Hepatocyte (in vitro differentiated cells): ENCODE results near the gene CNOT9. TPM values are rescaled to one million over a fixed set of nuclear protein-coding genes. Genes with fewer than 3 reads are reported as not detected.

Source experiments
- DNase-seq: peaks from one replicate; pipeline ENCODE4 v3.0.0-alpha.2; 2016; ENCODE audit warnings: low spot score
- H2AFZ ChIP-seq: fragments of 200-600 bp; sonication (generic); 2 replicates; pipeline ENCODE4 v1.6.0; 2016; ENCODE audit warnings: antibody characterized with exemption, mild to moderate bottlenecking
- H3K27ac ChIP-seq: fragments of 200-600 bp; sonication (generic); 2 replicates; pipeline ENCODE4 v1.5.1; 2016; ENCODE audit warnings: mild to moderate bottlenecking
- H3K27me3 ChIP-seq: fragments of 200-600 bp; sonication (generic); 2 replicates; pipeline ENCODE4 v1.6.1; 2016
- H3K36me3 ChIP-seq: fragments of 200-600 bp; sonication (generic); replicated peaks from 2 replicates; pipeline ENCODE4 v1.5.1; 2016; ENCODE audit warnings: low read depth; ENCODE audit not compliant: insufficient read depth
- H3K4me1 ChIP-seq: fragments of 200-600 bp; sonication (generic); 2 replicates; pipeline ENCODE4 v1.5.1; 2016; ENCODE audit warnings: mild to moderate bottlenecking, moderate library complexity; ENCODE audit not compliant: insufficient read depth
- H3K4me2 ChIP-seq: fragments of 200-600 bp; sonication (generic); 2 replicates; pipeline ENCODE4 v1.6.0; 2016
- H3K4me3 ChIP-seq: fragments of 200-600 bp; sonication (generic); 2 replicates; pipeline ENCODE4 v1.5.1; 2016; ENCODE audit warnings: mild to moderate bottlenecking
- H3K79me2 ChIP-seq: fragments of 200-600 bp; sonication (generic); 2 replicates; pipeline ENCODE4 v1.6.0; 2017; ENCODE audit warnings: mild to moderate bottlenecking
- H3K9me2 ChIP-seq: fragments of 200-600 bp; sonication (generic); replicated peaks from 2 replicates; pipeline ENCODE4 v1.6.0; 2017; ENCODE audit warnings: mild to moderate bottlenecking; ENCODE audit not compliant: insufficient read depth
- H3K9me3 ChIP-seq: fragments of 200-600 bp; sonication (generic); 2 replicates; pipeline ENCODE4 v1.5.1; 2016; ENCODE audit warnings: low read depth, mild to moderate bottlenecking
- H4K20me1 ChIP-seq: fragments of 200-600 bp; sonication (generic); 2 replicates; pipeline ENCODE4 v1.6.0; 2016; ENCODE audit warnings: mild to moderate bottlenecking; ENCODE audit not compliant: insufficient read depth, poor library complexity, severe bottlenecking
- CTCF ChIP-seq: fragments of 200-600 bp; sonication (generic); IDR thresholded peaks from 2 replicates; pipeline ENCODE4 v1.5.1; 2016; ENCODE audit warnings: antibody characterized with exemption, mild to moderate bottlenecking; ENCODE audit not compliant: poor library complexity
- EZH2 ChIP-seq: fragments of 200-600 bp; sonication (generic); IDR thresholded peaks from 2 replicates; pipeline ENCODE4 v1.6.1; 2016; ENCODE audit warnings: antibody characterized with exemption, mild to moderate bottlenecking, borderline replicate concordance
- EZH2phosphoT487 ChIP-seq: fragments of 200-600 bp; sonication (generic); IDR thresholded peaks from one replicate; pipeline ENCODE4 v1.6.1; 2018; ENCODE audit warnings: antibody characterized with exemption, mild to moderate bottlenecking, low read depth, moderate library complexity; ENCODE audit not compliant: unreplicated experiment, severe bottlenecking
- WGBS: methylation state at CpG from one replicate; pipeline ENCODE4 v1.1.6; 2016; ENCODE audit warnings: low lambda C conversion rate; ENCODE audit errors: missing lambda C conversion rate; 5-methylcytosine and 5-hydroxymethylcytosine counted together
- polyA plus RNA-seq: library from polyadenylated mRNA; unstranded; fragments of >200 nt; fragmentation: Nextera tagmentation; extraction: Ambion mirVana; gene quantifications from 2 replicates; pipeline ENCODE4 v1.2.1, GENCODE V29; 2016
- total RNA-seq: library from RNA; depleted of rRNA; stranded (reverse); fragments of >200 nt; gene quantifications from 2 replicates; pipeline ENCODE4 v1.2.3, GENCODE V29; 2014

CNOT9 gene
- total and polyA plus RNA-seq, 2 experiments from 2014 or later = 21.4 to 51.3 TPM

DNA sequence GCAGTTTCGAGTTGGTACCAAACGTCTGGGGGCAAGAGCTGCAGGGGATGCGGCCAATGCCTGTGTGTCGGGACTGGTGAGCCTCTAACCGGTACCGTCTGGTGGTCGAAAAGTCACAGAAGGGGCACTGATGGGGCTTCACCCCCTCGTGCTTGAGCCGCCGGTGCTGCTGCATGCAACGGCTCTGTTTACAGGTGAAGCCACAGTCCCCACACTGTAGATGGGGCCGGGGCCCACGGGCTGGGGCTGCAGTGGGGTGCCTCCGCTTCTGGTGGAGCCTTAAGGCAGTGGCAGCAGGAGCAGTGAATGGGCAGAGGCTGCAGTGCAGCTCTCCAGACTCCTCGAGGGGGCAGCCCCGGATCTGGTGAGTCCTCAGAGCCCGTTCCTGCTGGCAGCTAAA, 74.1 kb downstream of the CNOT9 start:
- Histone ChIP-seq H3K4me3 (no peak overlapping the region), H3K4me1 (no peaks in the 10 kb centered on the region), H3K9me2 (no peaks in the 10 kb centered on the region), H3K4me2 (no peak overlapping the region), H4K20me1 (no peaks in the 10 kb centered on the region), H3K27ac (no peak overlapping the region), H3K36me3 (peaks cover 5% of the 10 kb centered on the region), H2AFZ (no peak overlapping the region), H3K9me3 (no peaks in the 10 kb centered on the region), H3K79me2 (peaks cover 5% of the 10 kb centered on the region), H3K27me3 (no peaks in the 10 kb centered on the region)
- no peak for DNase-seq
- 97% methylated on average over 17 of the region's 17 CpGs for WGBS
- TF ChIP-seq CTCF = no peak
- TF ChIP-seq EZH2phosphoT487 = no peak
- TF ChIP-seq EZH2 = no peak

- Histone ChIP-seq H2AFZ (no peak overlapping the region), H3K9me3 (no peaks in the 10 kb centered on the region), H3K79me2 (peaks cover 5% of the 10 kb centered on the region), H3K9me2 (no peaks in the 10 kb centered on the region), H3K4me2 (no peak overlapping the region), H3K4me3 (no peak overlapping the region), H3K27me3 (no peaks in the 10 kb centered on the region), H3K36me3 (peaks cover 5% of the 10 kb centered on the region), H3K27ac (no peak overlapping the region), H4K20me1 (no peaks in the 10 kb centered on the region), H3K4me1 (no peaks in the 10 kb centered on the region)
- no peak for TF ChIP-seq EZH2phosphoT487
- no peak for TF ChIP-seq CTCF
- TF ChIP-seq EZH2 = no peak
- DNase-seq = no peak
- WGBS = 96% methylated on average over 10 of the region's 10 CpGs
These were observed 75.2 kb downstream of the CNOT9 start for GRCh38 chr2:218643751-218644310.

DNA sequence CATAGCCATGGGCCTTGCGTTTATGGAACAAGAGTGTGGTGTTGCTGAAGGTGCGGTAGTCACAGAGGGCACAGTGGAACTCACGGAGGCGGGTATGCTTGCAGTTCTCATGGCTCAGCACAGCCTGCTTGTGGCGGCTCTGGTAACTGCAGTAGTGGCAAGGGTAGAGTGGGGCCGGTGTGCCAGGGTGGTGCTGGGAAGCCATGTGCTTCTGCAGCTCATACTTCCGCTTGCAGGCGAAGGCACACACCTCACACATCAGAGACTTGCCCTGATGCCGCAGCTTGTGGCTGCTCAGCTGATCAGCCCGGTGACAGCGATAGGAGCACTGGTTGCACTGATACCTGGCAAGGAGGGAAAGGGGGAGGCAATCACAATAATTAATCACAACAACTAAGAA, 76.1 kb downstream of the CNOT9 start:
- H3K9me2 ChIP-seq = no peaks in the 10 kb centered on the region
- no peak for DNase-seq
- 87% methylated on average over 11 of the region's 11 CpGs for WGBS
- no peaks in the 10 kb centered on the region for H4K20me1 ChIP-seq
- no peaks in the 10 kb centered on the region for H3K36me3 ChIP-seq
- H3K79me2 ChIP-seq = peaks cover 5% of the 10 kb centered on the region
- no peaks in the 10 kb centered on the region for H3K27me3 ChIP-seq
- H2AFZ ChIP-seq = no peak overlapping the region
- TF ChIP-seq EZH2 (no peak), CTCF (no peak), EZH2phosphoT487 (no peak)
- H3K27ac ChIP-seq = peak overlapping the region; percentile 33
- H3K9me3 ChIP-seq = no peaks in the 10 kb centered on the region
- H3K4me3 ChIP-seq = no peak overlapping the region
- H3K4me2 ChIP-seq = no peak overlapping the region
- no peaks in the 10 kb centered on the region for H3K4me1 ChIP-seq

GRCh38 chr2:218645126-218645525, 76.5 kb downstream of the CNOT9 start:
- Histone ChIP-seq H3K36me3 (no peaks in the 10 kb centered on the region), H3K4me2 (no peak overlapping the region), H2AFZ (no peak overlapping the region), H3K9me2 (no peaks in the 10 kb centered on the region), H3K4me1 (no peaks in the 10 kb centered on the region), H3K9me3 (no peaks in the 10 kb centered on the region), H3K79me2 (peaks cover 5% of the 10 kb centered on the region), H4K20me1 (no peaks in the 10 kb centered on the region), H3K27me3 (no peaks in the 10 kb centered on the region), H3K4me3 (no peak overlapping the region), H3K27ac (peak overlapping the region; percentile 79)
- no peak for TF ChIP-seq CTCF
- TF ChIP-seq EZH2 = no peak
- no peak for TF ChIP-seq EZH2phosphoT487
- peak; percentile 42 for DNase-seq
- WGBS = 86% methylated on average over 1 of the region's 1 CpG
